ENCODE measurements around the gene CGREF1.
A peak's percentile ranks its signal among the peaks of the same experiment; 100 is the strongest.

CGREF1 gene

GRCh38 chr2:27071277-27071989, 47.5 kb downstream of the CGREF1 start, which contains the start of gene OST4:
OST4 (minus strand) TSS chr2:27071654.
- peak; percentile 86 for DNase-seq

- no peak for DNase-seq
These were observed 48.2 kb downstream of the CGREF1 start for GRCh38 chr2:27070653-27071276.

GRCh38 chr2:27069961-27070618, 48.8 kb downstream of the CGREF1 start:
- no peak for DNase-seq

- no peak for DNase-seq
These were observed 49.5 kb downstream of the CGREF1 start for GRCh38 chr2:27069436-27069835.

GRCh38 chr2:27067385-27067784, 51.5 kb downstream of the CGREF1 start:
- DNase-seq = no peak

- no peak for DNase-seq
These were observed 53.8 kb downstream of the CGREF1 start for GRCh38 chr2:27065128-27065527.

- DNase-seq = no peak
These were observed 58.6 kb downstream of the CGREF1 start for GRCh38 chr2:27060323-27060722.

GRCh38 chr2:27059141-27059820, 59.6 kb downstream of the CGREF1 start:
- no peak for DNase-seq

GRCh38 chr2:27058210-27058609, 60.7 kb downstream of the CGREF1 start:
- DNase-seq = no peak

- no peak for DNase-seq
These were observed 61.7 kb downstream of the CGREF1 start for GRCh38 chr2:27057184-27057583.

- no peak for DNase-seq
These were observed 64.2 kb downstream of the CGREF1 start for GRCh38 chr2:27054721-27055120.

GRCh38 chr2:27053776-27054175, 65.2 kb downstream of the CGREF1 start:
- no peak for DNase-seq

- DNase-seq = no peak
These were observed 65.6 kb downstream of the CGREF1 start for GRCh38 chr2:27053321-27053720.

- no peak for DNase-seq
These were observed 66.9 kb downstream of the CGREF1 start for GRCh38 chr2:27051902-27052645.

GRCh38 chr2:27050996-27051901, 67.7 kb downstream of the CGREF1 start, which contains the start of gene AGBL5:
AGBL5 (plus strand) TSS chr2:27051668; CDS start chr2:27052959, 1,291 bp downstream.
- peak; percentile 94 for DNase-seq

Data from MV-4-11 (cell line).